ENCODE measurements around the gene CERKL.

The CERKL gene

GRCh38 chr2:181573140-181573736 is 83.7 kb downstream of the CERKL start:
- DNase-seq, result no peak

GRCh38 chr2:181570833-181571661 is 85.9 kb downstream of the CERKL start:
- DNase-seq, result no peak

DNA sequence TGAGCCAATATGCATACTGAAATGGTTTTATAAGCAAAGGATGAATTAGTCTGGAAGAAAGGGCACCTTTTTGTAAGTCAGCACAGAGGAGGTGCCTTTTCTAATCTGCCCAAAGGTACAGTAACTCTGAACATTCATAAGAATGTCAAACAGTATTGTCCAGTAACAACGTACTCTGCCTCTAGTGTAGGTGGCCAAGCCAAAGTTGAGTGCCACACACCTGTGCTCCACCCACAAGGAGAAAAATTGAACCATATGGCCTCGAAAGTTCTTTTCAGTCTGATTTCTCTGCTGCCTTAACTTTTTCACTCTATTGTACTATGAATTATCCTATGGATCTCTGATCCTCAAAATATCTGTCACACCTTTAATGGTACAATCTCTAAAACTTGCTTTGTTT is 86.8 kb downstream of the CERKL start:
- no peak for DNase-seq

- no peak for DNase-seq
Observed at GRCh38 chr2:181566334-181567032, 90.4 kb downstream of the CERKL start.

GRCh38 chr2:181563101-181563692 is 93.7 kb downstream of the CERKL start:
- no peak for DNase-seq

- no peak for DNase-seq
Observed at GRCh38 chr2:181558371-181558770, 98.5 kb downstream of the CERKL start.

GRCh38 chr2:181554061-181554830 is 102.7 kb downstream of the CERKL start:
- no peak for DNase-seq

- no peak for DNase-seq
Observed at GRCh38 chr2:181553244-181553643, 103.7 kb downstream of the CERKL start.

- no peak for DNase-seq
Observed at GRCh38 chr2:181552808-181553207, 104.1 kb downstream of the CERKL start.

- no peak for DNase-seq
Observed at GRCh38 chr2:181546086-181546485, 110.8 kb downstream of the CERKL start.

GRCh38 chr2:181542170-181542569 is 114.7 kb downstream of the CERKL start:
- DNase-seq, result no peak

DNA sequence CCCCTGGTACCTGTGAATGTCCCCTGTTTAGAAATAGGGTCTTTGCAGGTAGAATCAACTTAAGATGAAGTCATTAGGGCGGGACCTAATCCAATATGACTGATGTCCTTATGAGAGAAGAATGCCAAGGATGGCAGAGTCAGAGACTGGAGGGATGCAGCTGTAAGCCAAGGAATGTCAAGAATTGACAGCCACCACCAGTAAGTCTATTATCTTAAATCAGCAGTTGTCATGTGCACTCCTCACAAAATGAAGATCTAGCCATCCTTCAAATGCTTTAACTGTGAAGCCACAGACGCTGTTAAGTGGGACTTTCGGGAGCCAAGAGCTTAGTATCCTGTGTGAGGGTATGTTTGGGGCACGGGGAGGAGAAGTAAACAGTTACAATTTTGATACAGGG is 116.5 kb downstream of the CERKL start:
- DNase-seq, result no peak

DNA sequence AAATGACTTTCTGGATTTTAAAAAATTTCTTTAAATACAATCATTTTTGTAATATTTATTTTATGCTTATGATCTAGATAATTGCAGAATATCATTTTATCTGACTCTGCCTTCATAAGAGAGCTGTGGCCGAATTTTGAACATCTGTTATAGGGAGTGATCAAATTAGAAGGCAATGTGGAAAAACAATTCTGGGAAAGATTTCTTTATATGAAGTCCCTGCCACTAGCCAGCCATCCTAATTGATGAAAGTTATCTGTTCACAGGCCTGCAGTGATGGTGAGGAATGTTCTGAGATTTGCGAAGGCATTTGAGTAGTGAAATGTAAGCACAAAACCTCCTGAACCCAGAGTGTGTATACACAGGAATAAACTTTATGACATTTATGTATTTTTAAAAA is 120.2 kb downstream of the CERKL start:
- no peak for DNase-seq

DNA sequence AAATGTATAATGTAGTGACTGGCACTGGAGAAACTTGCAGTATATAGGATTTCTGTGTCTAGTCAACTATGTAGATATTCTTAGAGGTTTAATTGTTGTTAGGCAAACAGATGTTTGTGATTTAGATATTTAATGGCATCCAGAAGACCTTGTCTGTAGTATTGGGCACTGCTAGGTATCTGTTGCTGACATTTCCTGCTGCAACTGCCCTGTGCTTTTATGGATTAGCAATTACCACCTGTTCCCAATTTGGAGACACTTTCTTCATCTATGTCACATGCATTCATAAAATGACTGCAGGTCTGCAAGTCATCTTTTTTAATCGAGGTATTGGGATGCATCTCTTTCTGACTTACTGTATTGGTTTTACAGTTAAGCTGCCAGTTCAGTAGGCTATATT is 128.5 kb downstream of the CERKL start:
- DNase-seq, result no peak

DNA sequence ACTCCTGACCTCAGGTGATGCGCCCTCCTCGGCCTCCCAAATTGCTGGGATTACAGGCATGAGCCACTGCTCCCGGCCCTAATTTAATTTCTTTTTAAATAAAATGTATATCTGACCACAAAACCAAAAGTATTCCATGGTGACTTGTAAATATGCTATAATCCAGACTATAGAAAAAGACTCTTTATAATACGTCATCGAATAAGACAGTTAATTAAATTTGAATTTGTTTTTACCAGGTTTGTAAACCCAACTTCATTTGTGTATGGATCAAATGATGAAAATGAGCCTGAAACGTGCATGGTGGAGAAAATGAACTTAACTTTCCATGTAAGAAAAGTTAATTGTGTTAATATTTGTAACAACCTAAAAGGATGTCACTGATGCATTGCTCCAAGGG is 129.8 kb downstream of the CERKL start:
- no peak for DNase-seq

DNA sequence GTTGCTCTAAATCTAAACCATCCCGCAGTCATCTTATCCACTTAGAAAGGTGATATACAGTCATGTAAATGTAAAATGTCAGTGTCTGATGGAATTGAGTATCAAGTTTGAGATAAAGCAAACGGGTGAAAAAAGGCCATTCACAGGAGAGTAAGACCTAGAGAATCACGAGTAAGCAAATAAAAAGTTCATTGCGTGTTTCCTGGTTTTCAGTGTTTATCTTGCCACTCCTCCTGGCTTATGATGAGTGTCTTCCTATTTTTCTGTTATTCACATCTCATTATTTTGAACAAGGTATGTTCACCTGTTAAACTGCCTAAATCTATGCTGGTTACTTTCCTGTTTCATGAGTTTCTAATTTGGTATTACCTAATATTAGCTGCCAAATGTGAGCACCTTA is 130.9 kb downstream of the CERKL start:
- no peak for DNase-seq

DNA sequence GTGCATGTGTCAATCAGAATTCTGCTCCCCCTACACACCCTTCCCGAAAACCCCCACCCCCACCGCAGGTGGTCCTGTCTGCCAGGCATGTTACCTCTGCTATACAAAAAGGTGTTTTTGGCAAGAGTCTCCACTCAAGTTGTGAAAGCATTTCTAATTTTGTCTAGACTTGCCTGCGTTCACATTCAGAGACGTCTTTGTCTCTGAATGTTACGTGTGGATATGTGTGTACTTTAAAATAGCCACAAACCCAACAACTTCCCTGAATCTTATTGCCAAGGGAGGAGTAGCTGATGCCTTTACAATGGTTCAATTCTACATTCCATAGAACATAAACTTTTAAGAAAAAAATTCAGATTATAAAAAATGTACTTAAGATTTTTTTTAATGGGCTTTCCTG is 133.1 kb downstream of the CERKL start:
- DNase-seq, result no peak

GRCh38 chr2:181520253-181520652 is 136.7 kb downstream of the CERKL start:
- no peak for DNase-seq

- no peak for DNase-seq
Observed at GRCh38 chr2:181517685-181518301, 139.1 kb downstream of the CERKL start.

GRCh38 chr2:181516992-181517391 is 139.9 kb downstream of the CERKL start:
- DNase-seq, result no peak

GRCh38 chr2:181515719-181516118 is 141.2 kb downstream of the CERKL start:
- no peak for DNase-seq

GRCh38 chr2:181500201-181500600 is 156.7 kb downstream of the CERKL start:
- no peak for DNase-seq
